ENCODE measurements around the gene RAB39A. TPM values are rescaled to one million over a fixed set of nuclear protein-coding genes. Genes with fewer than 3 reads are reported as not detected.
A peak's percentile ranks its signal among the peaks of the same experiment; 100 is the strongest.
"Not testable (repeated sequence)": the region's sequence is repeated elsewhere in the genome, so short reads cannot be mapped to it uniquely, and the experiment has no call there.

The RAB39A gene
- total RNA-seq, result 0.43 and 1.3 TPM in 2 replicates

GRCh38 chr11:107928046-107928766, at the start of gene RAB39A:
Gene RAB39A, plus strand, starts transcription at chr11:107928448. Its CDS starts 121 bp downstream, at chr11:107928569.
- no peak for TF ChIP-seq CTCF (conservative IDR thresholded peaks at IDR 0.05; ENCODE audit: low read depth, low read length)
- DNase-seq (ENCODE audit: low read depth), result peak; percentile 53
- H3K4me3 ChIP-seq (ENCODE audit: low read depth, low read length), result peak within 1 kb of the TSS; percentile 59

GRCh38 chr11:107881471-107881870, 46.8 kb upstream of the RAB39A start:
- not testable (repeated sequence) for H3K4me3 ChIP-seq (ENCODE audit: low read depth, low read length); DNase-seq (ENCODE audit: low read depth)

- no peak for DNase-seq (ENCODE audit: low read depth)
Measured at GRCh38 chr11:107882095-107882820, 46.0 kb upstream of the RAB39A start.

GRCh38 chr11:107898270-107898669, 30.0 kb upstream of the RAB39A start:
- peak; percentile 16 for DNase-seq (ENCODE audit: low read depth)
- peak; percentile 78 for TF ChIP-seq CTCF (conservative IDR thresholded peaks at IDR 0.05; ENCODE audit: low read depth, low read length)
- H3K4me3 ChIP-seq (ENCODE audit: low read depth, low read length), result no peak overlapping the region

More at GRCh38 chr11:107882095-107882820, 46.0 kb upstream of the RAB39A start:
- TF ChIP-seq CTCF (conservative IDR thresholded peaks at IDR 0.05; ENCODE audit: low read depth, low read length), result no peak
- no peak overlapping the region for H3K4me3 ChIP-seq (ENCODE audit: low read depth, low read length)

GRCh38 chr11:107908211-107908610, 20.0 kb upstream of the RAB39A start:
- no peak overlapping the region for H3K4me3 ChIP-seq (ENCODE audit: low read depth, low read length)
- DNase-seq (ENCODE audit: low read depth), result no peak
- no peak for TF ChIP-seq CTCF (conservative IDR thresholded peaks at IDR 0.05; ENCODE audit: low read depth, low read length)

- H3K4me3 ChIP-seq (ENCODE audit: low read depth, low read length), result not testable (repeated sequence)
Measured at GRCh38 chr11:107912415-107912814, 15.8 kb upstream of the RAB39A start.

GRCh38 chr11:107915229-107915628, 13.0 kb upstream of the RAB39A start:
- TF ChIP-seq CTCF (conservative IDR thresholded peaks at IDR 0.05; ENCODE audit: low read depth, low read length), result no peak
- no peak for DNase-seq (ENCODE audit: low read depth)
- H3K4me3 ChIP-seq (ENCODE audit: low read depth, low read length), result no peak overlapping the region

More at GRCh38 chr11:107912415-107912814, 15.8 kb upstream of the RAB39A start:
- not testable (repeated sequence) for DNase-seq (ENCODE audit: low read depth)

All from epithelial cell of proximal tubule (primary cell).